IMR-90 (cell line): ENCODE measurements around the gene CLCA2. TPM values are rescaled to one million over a fixed set of nuclear protein-coding genes. Genes with fewer than 3 reads are reported as not detected.

ENCODE experiments used
- ATAC-seq: fragments of 200-7000 bp; cut with Tn5 transposase; 2 replicates; pipeline ENCODE4 v1.9.1; 2020; ENCODE audit warnings: low read depth, mild to moderate bottlenecking, moderate library complexity
- BruUV-seq: library from RNA; stranded (reverse); fragments of 400-500 nt; replicated peaks from 2 replicates; lab custom pipeline; 2021; lab: Mats Ljungman, UMichigan
- CTCF ChIA-PET: fragments of 300-600 bp; formaldehyde crosslinking; extraction: SDS; loops from one replicate; lab custom pipeline; 2021; ENCODE audit warnings: antibody characterized with exemption; lab: Yijun Ruan, JAX
- POLR2A ChIA-PET: fragments of 300-600 bp; sonication (Branson Sonifier 250); formaldehyde crosslinking; loops from one replicate; lab custom pipeline; 2022; ENCODE audit warnings: antibody characterized with exemption; ENCODE audit not compliant: unreplicated experiment; lab: Charles Lee
- DNase-seq: peaks from one replicate; pipeline ENCODE4 v3.0.0; 2013
- H2AFZ ChIP-seq: replicated peaks from 2 replicates; pipeline ENCODE3; 2013; ENCODE audit warnings: low read length, mild to moderate bottlenecking; ENCODE audit not compliant: poor library complexity
- H2AK5ac ChIP-seq: 2 replicates; pipeline ENCODE4 v1.6.1; 2013; ENCODE audit warnings: low read depth, low read length, inconsistent platforms
- H2AK9ac ChIP-seq: replicated peaks from 2 replicates; pipeline ENCODE3; 2013; ENCODE audit warnings: mild to moderate bottlenecking, low read depth, low read length, moderate library complexity; ENCODE audit not compliant: poor library complexity
- H2BK120ac ChIP-seq: 2 replicates; pipeline ENCODE4 v1.6.1; 2013; ENCODE audit warnings: low read depth, low read length, inconsistent platforms
- H2BK15ac ChIP-seq: 3 replicates; pipeline ENCODE4 v1.6.1; 2013; ENCODE audit warnings: low read depth, low read length, inconsistent platforms
- H2BK20ac ChIP-seq: 2 replicates; pipeline ENCODE4 v1.6.1; 2013; ENCODE audit warnings: low read depth, mild to moderate bottlenecking, inconsistent platforms, low read length, moderate library complexity
- H2BK5ac ChIP-seq: 2 replicates; pipeline ENCODE4 v1.6.1; 2013; ENCODE audit warnings: mild to moderate bottlenecking, low read depth, low read length, inconsistent platforms; ENCODE audit not compliant: poor library complexity, severe bottlenecking
- H3K14ac ChIP-seq: replicated peaks from 2 replicates; pipeline ENCODE4 v1.6.1; 2013; ENCODE audit warnings: low read depth, low read length, inconsistent platforms
- H3K18ac ChIP-seq: 2 replicates; pipeline ENCODE4 v1.6.1; 2013; ENCODE audit warnings: low read depth, low read length, control low read depth
- H3K23ac ChIP-seq: 2 replicates; pipeline ENCODE4 v1.6.1; 2013; ENCODE audit warnings: low read depth, low read length, inconsistent platforms
- H3K27ac ChIP-seq: 2 replicates; pipeline ENCODE4 v1.5.1; 2013; ENCODE audit warnings: mild to moderate bottlenecking, control low read depth, low read length; ENCODE audit not compliant: insufficient read depth
- H3K27me3 ChIP-seq: 2 replicates; pipeline ENCODE4 v1.6.1; 2013; ENCODE audit warnings: low read length; ENCODE audit not compliant: control insufficient read depth, insufficient read depth
- H3K36me3 ChIP-seq: 2 replicates; pipeline ENCODE4 v1.6.1; 2013; ENCODE audit warnings: low read length, mixed read lengths; ENCODE audit not compliant: control insufficient read depth, insufficient read depth
- H3K4ac ChIP-seq: 2 replicates; pipeline ENCODE4 v1.6.1; 2013; ENCODE audit warnings: low read depth, low read length, inconsistent platforms
- H3K4me1 ChIP-seq: 2 replicates; pipeline ENCODE4 v1.6.1; 2013; ENCODE audit warnings: low read length, mixed read lengths; ENCODE audit not compliant: control insufficient read depth, insufficient read depth
- H3K4me2 ChIP-seq: 2 replicates; pipeline ENCODE4 v1.6.1; 2013; ENCODE audit warnings: low read depth, mild to moderate bottlenecking, control low read depth, low read length, moderate library complexity
- H3K4me3 ChIP-seq: 2 replicates; pipeline ENCODE4 v1.5.1; 2013; ENCODE audit warnings: low read depth, mild to moderate bottlenecking, control low read depth, low read length, moderate library complexity; ENCODE audit not compliant: insufficient read depth
- H3K56ac ChIP-seq: 2 replicates; pipeline ENCODE4 v1.6.1; 2013; ENCODE audit warnings: low read length, inconsistent platforms; ENCODE audit not compliant: insufficient read depth; ENCODE audit errors: extremely low read depth
- H3K79me1 ChIP-seq, 2 experiments: 2 replicates each; pipeline ENCODE4 v1.6.1; 2013; ENCODE audit warnings: low read length in 2 of 2, inconsistent platforms in 1 of 2, low read depth in 1 of 2
- H3K9ac ChIP-seq: 2 replicates; pipeline ENCODE4 v1.6.1; 2013; ENCODE audit warnings: low read depth, low read length, control low read depth
- H3K9me1 ChIP-seq: 2 replicates; pipeline ENCODE4 v1.6.1; 2013; ENCODE audit warnings: low read length, inconsistent platforms; ENCODE audit not compliant: insufficient read depth
- H3K9me3 ChIP-seq: 2 replicates; pipeline ENCODE4 v1.6.1; 2013; ENCODE audit warnings: low read length; ENCODE audit not compliant: control insufficient read depth, insufficient read depth
- H4K20me1 ChIP-seq: 2 replicates; pipeline ENCODE4 v1.6.1; 2013; ENCODE audit warnings: low read length, inconsistent platforms; ENCODE audit not compliant: insufficient read depth
- H4K5ac ChIP-seq: 2 replicates; pipeline ENCODE4 v1.6.1; 2013; ENCODE audit warnings: mild to moderate bottlenecking, low read depth, low read length, control low read depth
- H4K8ac ChIP-seq, 2 experiments: 2 replicates each; pipeline ENCODE4 v1.6.1; 2013; ENCODE audit warnings: low read depth in 2 of 2, low read length in 2 of 2, control low read depth in 1 of 2, inconsistent platforms in 1 of 2
- H4K91ac ChIP-seq: 2 replicates; pipeline ENCODE4 v1.6.1; 2013; ENCODE audit warnings: low read depth, low read length, inconsistent platforms; ENCODE audit not compliant: insufficient read depth
- BHLHE40 ChIP-seq: fragments of 150-350 bp; IDR thresholded peaks from 2 replicates; pipeline ENCODE4 v1.6.1; 2016; ENCODE audit warnings: mild to moderate bottlenecking, low read depth, low read length
- CEBPB ChIP-seq: IDR thresholded peaks from 2 replicates; pipeline ENCODE4 v1.6.1; 2012; ENCODE audit warnings: low read depth, low read length, improper control_type of control experiment
- CHD1 ChIP-seq: IDR thresholded peaks from 2 replicates; pipeline ENCODE4 v1.6.1; 2012; ENCODE audit warnings: low read depth, low read length, improper control_type of control experiment
- CTCF ChIP-seq: conservative IDR thresholded peaks from 2 replicates; pipeline ENCODE4 v1.5.1; 2012; ENCODE audit warnings: mild to moderate bottlenecking, low read depth, low read length, improper control_type of control experiment
- ELK1 ChIP-seq: fragments of 150-350 bp; IDR thresholded peaks from 2 replicates; pipeline ENCODE4 v1.6.1; 2016; ENCODE audit warnings: low read depth, mild to moderate bottlenecking, low read length, moderate library complexity, borderline replicate concordance
- FOS ChIP-seq: fragments of 150-350 bp; IDR thresholded peaks from 2 replicates; pipeline ENCODE4 v1.6.1; 2016; ENCODE audit warnings: low read depth, low read length
- MAFK ChIP-seq: IDR thresholded peaks from 2 replicates; pipeline ENCODE4 v1.6.1; 2012; ENCODE audit warnings: low read depth, low read length, improper control_type of control experiment
- MAZ ChIP-seq: IDR thresholded peaks from 2 replicates; pipeline ENCODE4 v1.6.1; 2012; ENCODE audit warnings: low read depth, mild to moderate bottlenecking, low read length, improper control_type of control experiment, moderate library complexity, borderline replicate concordance
- MXI1 ChIP-seq: IDR thresholded peaks from 2 replicates; pipeline ENCODE4 v1.6.1; 2012; ENCODE audit warnings: low read depth, mild to moderate bottlenecking, low read length, moderate library complexity, borderline replicate concordance
- NFE2L2 ChIP-seq: fragments of 150-350 bp; IDR thresholded peaks from 2 replicates; pipeline ENCODE4 v1.6.1; 2016; ENCODE audit warnings: low read depth, mild to moderate bottlenecking, low read length
- POLR2A ChIP-seq: IDR thresholded peaks from 2 replicates; pipeline ENCODE4 v1.6.1; 2012; ENCODE audit warnings: mild to moderate bottlenecking, low read depth, low read length
- RAD21 ChIP-seq: IDR thresholded peaks from 2 replicates; pipeline ENCODE4 v1.6.1; 2012; ENCODE audit warnings: low read length, improper control_type of control experiment
- RCOR1 ChIP-seq: IDR thresholded peaks from 2 replicates; pipeline ENCODE4 v1.6.1; 2012; ENCODE audit warnings: mild to moderate bottlenecking, low read length, improper control_type of control experiment; ENCODE audit not compliant: insufficient replicate concordance
- RFX5 ChIP-seq: IDR thresholded peaks from 2 replicates; pipeline ENCODE4 v1.8.0; 2012; ENCODE audit warnings: low read depth, mild to moderate bottlenecking, low read length, moderate library complexity
- USF2 ChIP-seq: fragments of 150-350 bp; IDR thresholded peaks from 2 replicates; pipeline ENCODE4 v1.6.1; 2017; ENCODE audit warnings: mild to moderate bottlenecking, antibody characterized with exemption, low read length, low read depth
- WGBS, 2 experiments: methylation state at CpG; one replicate each; pipeline versions ENCODE4 v1.1.5 to v1.1.7; 2013; ENCODE audit warnings: missing lambda C conversion rate in 2 of 2; ENCODE audit not compliant: insufficient read length in 1 of 2; ENCODE audit errors: extremely low coverage in 2 of 2; 5-methylcytosine and 5-hydroxymethylcytosine counted together
- dilution Hi-C: fragments of 300-500 bp; cut with HindIII; formaldehyde crosslinking; loops from one replicate; pipeline ENCODE4 v1.14.3; 2018; ENCODE audit warnings: low sequenced_read_pairs; ENCODE audit not compliant: unreplicated experiment
- in situ Hi-C: fragments of 300-500 bp; cut with MboI; formaldehyde crosslinking; loops from 3 replicates; pipeline ENCODE4 v1.14.3; 2019; ENCODE audit warnings: low sequenced_read_pairs, inconsistent platforms, mixed read lengths
- intact Hi-C: fragments of 100-400 bp; cut with micrococcal nuclease; formaldehyde crosslinking; loops from 2 replicates; pipeline ENCODE4 v1.10.0; 2022
- polyA plus RNA-seq, 3 experiments: library from polyadenylated mRNA; depleted of rRNA; stranded (reverse); fragments of >200 nt; gene quantifications; 2 replicates each; pipeline ENCODE4 v1.2.3, GENCODE V29; 2012; ENCODE audit warnings: low replicate concordance in 1 of 3
- total RNA-seq: library from RNA; depleted of rRNA; stranded (reverse); fragments of >200 nt; gene quantifications from 2 replicates; pipeline ENCODE4 v1.2.3, GENCODE V29; 2012

The CLCA2 gene
- total and polyA plus RNA-seq, 2 of the 4 experiments (the other 2 are of a cell fraction), result 0.09 to 0.18 TPM

DNA sequence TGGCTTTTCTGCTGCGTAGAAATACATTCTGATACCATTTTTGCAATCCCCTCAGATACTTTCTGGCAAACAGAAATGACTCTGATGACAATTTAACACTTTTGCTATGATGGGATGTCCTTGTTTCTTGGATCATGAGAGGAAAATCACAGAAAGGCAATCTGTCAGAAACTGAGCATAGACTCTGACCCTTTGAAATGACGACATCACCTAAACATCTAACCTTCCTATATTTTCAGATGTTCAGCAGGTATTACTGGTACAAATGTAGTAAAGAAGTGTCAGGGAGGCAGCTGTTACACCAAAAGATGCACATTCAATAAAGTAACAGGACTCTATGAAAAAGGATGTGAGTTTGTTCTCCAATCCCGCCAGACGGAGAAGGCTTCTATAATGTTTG, 58.0 kb downstream of the CLCA2 start:
- in situ Hi-C loops, result loop anchor here (25.0 kb wide), 1 partner anchor 605 kb away; no protein-coding TSS in a partner anchor
- POLR2A ChIA-PET, result no interaction called here
- Histone ChIP-seq H3K4me3 (no peak overlapping the region), H4K20me1 (no peaks in the 10 kb centered on the region), H3K79me1 (no peaks in the 10 kb centered on the region), H2BK5ac (no peak overlapping the region), H3K9me1 (no peaks in the 10 kb centered on the region), H2BK20ac (no peak overlapping the region), H3K14ac (no peak overlapping the region), H3K4me1 (no peaks in the 10 kb centered on the region), H3K27me3 (peaks cover 1% of the 10 kb centered on the region), H3K9me3 (no peaks in the 10 kb centered on the region), H2AK9ac (no peak overlapping the region), H3K4ac (no peak overlapping the region), H4K8ac (no peak overlapping the region), H3K9ac (no peak overlapping the region), H2BK120ac (no peak overlapping the region), H2AK5ac (no peak overlapping the region), H4K91ac (no peak overlapping the region), H3K27ac (no peak overlapping the region), H3K56ac (no peak overlapping the region), H2BK15ac (no peak overlapping the region), H4K5ac (no peak overlapping the region), H3K23ac (no peak overlapping the region), H3K18ac (no peak overlapping the region), H3K4me2 (no peak overlapping the region), H2AFZ (no peak overlapping the region), H3K36me3 (no peaks in the 10 kb centered on the region)
- WGBS, 2 experiments, result no CpG with 5 or more reads among the region's 4 CpGs
- TF ChIP-seq MAFK (no peak), NFE2L2 (no peak), RFX5 (no peak), MAZ (no peak), RAD21 (no peak), ELK1 (no peak), MXI1 (no peak), CEBPB (no peak), USF2 (no peak), RCOR1 (no peak), CTCF (no peak), BHLHE40 (no peak), FOS (no peak), CHD1 (no peak), POLR2A (no peak)
- BruUV-seq, result no TSS peak
- no peak for DNase-seq
- dilution Hi-C loops, result no loop called here
- no peak for ATAC-seq
- CTCF ChIA-PET, result no interaction called here
- intact Hi-C loops, result no loop called here
